HepG2 (cell line): Measurements from ENCODE around the gene AP1S3. TPM values are rescaled to one million over a fixed set of nuclear protein-coding genes. Genes with fewer than 3 reads are reported as not detected.

Experiments
- ATAC-seq: fragments of 200-7000 bp; cut with Tn5 transposase; 3 replicates; pipeline ENCODE4 v1.9.1; 2020; ENCODE audit warnings: mild to moderate bottlenecking, moderate library complexity
- BruUV-seq: library from RNA; stranded (reverse); fragments of 400-500 nt; replicated peaks from 2 replicates; lab custom pipeline; 2021; lab: Mats Ljungman, UMichigan
- CTCF ChIA-PET: fragments of 300-600 bp; formaldehyde crosslinking; extraction: SDS; loops from one replicate; lab custom pipeline; 2021; ENCODE audit warnings: low total read pairs, inconsistent platforms, low intra/inter-chr PET ratio; lab: Yijun Ruan, JAX
- POLR2A ChIA-PET: fragments of 350-600 bp; sonication (Branson Sonifier 250); formaldehyde crosslinking; loops from one replicate; lab custom pipeline; 2020; ENCODE audit warnings: antibody characterized with exemption, inconsistent platforms; lab: Yijun Ruan, JAX
- DNase-seq: peaks from one replicate; pipeline ENCODE4 v3.0.0-alpha.2; 2015; ENCODE audit warnings: low spot score
- FAIRE-seq: peaks from 3 replicates; lab custom pipeline; 2011; peaks lifted over from hg19 to GRCh38; lab: Jason Lieb, UNC
- H2AFZ ChIP-seq: one replicate; pipeline ENCODE4 v1.6.1; 2011; ENCODE audit warnings: low read length, inconsistent platforms
- H3K27ac ChIP-seq: fragments of 300-600 bp; 3 replicates; pipeline ENCODE4 v1.8.0; 2011; ENCODE audit warnings: mixed run types, mild to moderate bottlenecking, mixed read lengths, low read length, inconsistent platforms; ENCODE audit not compliant: insufficient read depth; ENCODE audit errors: extremely low read length
- H3K27me3 ChIP-seq, 2 experiments: fragments of 200-600 bp in 1 of 2; 2 replicates in 1 of 2; 3 replicates in 1 of 2; pipeline versions ENCODE4 v1.6.0 to v1.8.0; 2011; ENCODE audit warnings: low read length in 2 of 2, mild to moderate bottlenecking in 2 of 2, moderate library complexity in 2 of 2, inconsistent platforms in 1 of 2; ENCODE audit not compliant: insufficient read depth in 2 of 2, control insufficient read depth in 1 of 2
- H3K36me3 ChIP-seq, 2 experiments: fragments of 200-600 bp in 1 of 2; replicated peaks in 1 of 2; 2 replicates in 1 of 2; 3 replicates in 1 of 2; pipeline versions ENCODE4 v1.5.1 to v1.8.0; 2011; ENCODE audit warnings: low read length in 2 of 2, inconsistent platforms in 1 of 2; ENCODE audit not compliant: insufficient read depth in 2 of 2, control insufficient read depth in 1 of 2
- H3K4me1 ChIP-seq: 2 replicates; pipeline ENCODE4 v1.5.1; 2012; ENCODE audit warnings: low read length, inconsistent platforms; ENCODE audit not compliant: insufficient read depth
- H3K4me2 ChIP-seq: 2 replicates; pipeline ENCODE4 v1.6.0; 2011; ENCODE audit warnings: low read depth, low read length, inconsistent platforms
- H3K4me3 ChIP-seq, 3 experiments: fragments of 200-600 bp in 1 of 3; sonication (generic), shearing (Covaris generic) in 1 of 3; replicated peaks in 1 of 3; 2 replicates each; pipeline ENCODE4 v1.5.1; 2011 to 2016; ENCODE audit warnings: low read length in 3 of 3, inconsistent platforms in 2 of 3, low read depth in 2 of 3, mild to moderate bottlenecking in 2 of 3, control low read depth in 1 of 3, mixed read lengths in 1 of 3; ENCODE audit not compliant: insufficient read depth in 1 of 3
- H3K79me2 ChIP-seq: one replicate; pipeline ENCODE4 v1.6.1; 2011; ENCODE audit warnings: low read length, inconsistent platforms; ENCODE audit not compliant: insufficient read depth
- H3K9ac ChIP-seq: 2 replicates; pipeline ENCODE4 v1.6.0; 2011; ENCODE audit warnings: mild to moderate bottlenecking, low read depth, low read length, inconsistent platforms; ENCODE audit not compliant: insufficient read depth
- H3K9me3 ChIP-seq: 2 replicates; pipeline ENCODE4 v1.5.1; 2012; ENCODE audit warnings: mild to moderate bottlenecking, low read length
- H4K20me1 ChIP-seq: 2 replicates; pipeline ENCODE4 v1.6.0; 2011; ENCODE audit warnings: inconsistent platforms, mild to moderate bottlenecking, low read length, moderate library complexity; ENCODE audit not compliant: insufficient read depth
- AHDC1 ChIP-seq: sonication (generic); formaldehyde crosslinking; IDR thresholded peaks from 2 replicates; pipeline ENCODE4 v1.5.1; 2020; ENCODE audit warnings: mild to moderate bottlenecking, missing genetic modification reagents, borderline replicate concordance
- CENPT ChIP-seq: sonication (generic); formaldehyde crosslinking; IDR thresholded peaks from 2 replicates; pipeline ENCODE4 v1.8.0; 2022; ENCODE audit warnings: low read depth, mild to moderate bottlenecking, moderate library complexity, missing genetic modification reagents
- DPF2 ChIP-seq: sonication (generic); formaldehyde crosslinking; IDR thresholded peaks from 2 replicates; pipeline ENCODE4 v1.4.0; 2020; ENCODE audit warnings: mild to moderate bottlenecking, low read depth, missing genetic modification reagents, borderline replicate concordance
- IRF1 ChIP-seq: sonication (generic); formaldehyde crosslinking; IDR thresholded peaks from 2 replicates; pipeline ENCODE4 v1.4.0; 2020; ENCODE audit warnings: low read depth, mild to moderate bottlenecking, missing genetic modification reagents
- MIXL1 ChIP-seq: IDR thresholded peaks from 2 replicates; pipeline ENCODE4 v1.6.1; 2016
- NFYB ChIP-seq: sonication (generic); formaldehyde crosslinking; IDR thresholded peaks from 2 replicates; pipeline ENCODE4 v1.4.0; 2020; ENCODE audit warnings: missing genetic modification reagents
- NR0B2 ChIP-seq: sonication (generic); formaldehyde crosslinking; IDR thresholded peaks from 2 replicates; pipeline ENCODE4 v1.4.0; 2020; ENCODE audit warnings: mild to moderate bottlenecking, missing genetic modification reagents
- RXRA ChIP-seq: sonication (generic); formaldehyde crosslinking; IDR thresholded peaks from 2 replicates; pipeline ENCODE4 v1.5.1; 2020; ENCODE audit warnings: missing genetic modification reagents
- SATB2 ChIP-seq: sonication (generic); formaldehyde crosslinking; IDR thresholded peaks from 2 replicates; pipeline ENCODE4 v1.5.0; 2020; ENCODE audit warnings: missing genetic modification reagents
- SCMH1 ChIP-seq: sonication (generic); formaldehyde crosslinking; IDR thresholded peaks from 2 replicates; pipeline ENCODE4 v1.9.0; 2021; ENCODE audit warnings: missing genetic modification reagents, mild to moderate bottlenecking, borderline replicate concordance
- SOX13 ChIP-seq, 3 experiments: fragments of 450-650 bp in 1 of 3; sonication (generic) in 1 of 3; formaldehyde crosslinking in 1 of 3; IDR thresholded peaks in 2 of 3; conservative IDR thresholded peaks in 1 of 3; 2 replicates each; pipeline versions ENCODE4 v1.5.0 to v1.6.1; 2016 to 2020; ENCODE audit warnings: antibody characterized with exemption in 1 of 3, mild to moderate bottlenecking in 1 of 3, missing compliant biosample characterization in 1 of 3, missing genetic modification reagents in 1 of 3, moderate library complexity in 1 of 3
- SP4 ChIP-seq: sonication (generic); formaldehyde crosslinking; IDR thresholded peaks from 2 replicates; pipeline ENCODE4 v1.8.1; 2023; ENCODE audit warnings: mild to moderate bottlenecking, missing genetic modification reagents
- TBX3 ChIP-seq: fragments of 450-650 bp; IDR thresholded peaks from 2 replicates; pipeline ENCODE4 v1.6.1; 2017; ENCODE audit warnings: antibody characterized with exemption, mild to moderate bottlenecking, inconsistent platforms, borderline replicate concordance
- ZBTB3 ChIP-seq: sonication (generic); formaldehyde crosslinking; IDR thresholded peaks from 2 replicates; pipeline ENCODE4 v1.4.0; 2020; ENCODE audit warnings: low read depth, mild to moderate bottlenecking, moderate library complexity, missing genetic modification reagents, borderline replicate concordance
- ZBTB38 ChIP-seq: sonication (generic); formaldehyde crosslinking; IDR thresholded peaks from 2 replicates; pipeline ENCODE4 v1.5.1; 2020; ENCODE audit warnings: mild to moderate bottlenecking, missing genetic modification reagents
- ZNF232 ChIP-seq: sonication (generic); formaldehyde crosslinking; IDR thresholded peaks from 2 replicates; pipeline ENCODE4 v1.4.0; 2020; ENCODE audit warnings: missing genetic modification reagents, borderline replicate concordance
- ZNF331 ChIP-seq: sonication (generic); formaldehyde crosslinking; IDR thresholded peaks from 2 replicates; pipeline ENCODE4 v1.4.0; 2020; ENCODE audit warnings: missing genetic modification reagents
- ZNF652 ChIP-seq: IDR thresholded peaks from 2 replicates; pipeline ENCODE4 v1.6.1; 2016; ENCODE audit warnings: low read depth, borderline replicate concordance
- WGBS: methylation state at CpG from one replicate; pipeline ENCODE4 v1.1.6; 2017; ENCODE audit warnings: low lambda C conversion rate; 5-methylcytosine and 5-hydroxymethylcytosine counted together
- in situ Hi-C: cut with HindIII; loops from 2 replicates; pipeline ENCODE4 v1.10.0; 2017; ENCODE audit warnings: low pct_unique_long_range_greater_than_20kb; ENCODE audit not compliant: extremely low pct_ligation_motif_present
- intact Hi-C: fragments of 100-400 bp; cut with micrococcal nuclease; formaldehyde crosslinking; loops from one replicate; pipeline ENCODE4 v1.10.0; 2022; ENCODE audit not compliant: unreplicated experiment
- polyA plus RNA-seq, 8 experiments: library from polyadenylated mRNA; depleted of rRNA in 3 of 8; stranded (reverse) in 7 of 8; unstranded in 1 of 8; fragments of >200 nt; fragmentation: Illumina TruSeq in 4 of 8; extraction: Trizol in 4 of 8; gene quantifications; 2 replicates each; pipeline versions ENCODE4 v1.2.1 to v1.2.3, GENCODE V29; 2011 to 2016; ENCODE audit warnings: low read depth in 4 of 8, missing spikeins in 1 of 8, mixed read lengths in 1 of 8; ENCODE audit not compliant: insufficient read depth in 1 of 8
- total RNA-seq, 5 experiments: library from RNA; depleted of rRNA; stranded (reverse); fragments of >200 nt; fragmentation: Illumina TruSeq; extraction: Trizol; gene quantifications; 2 replicates each; pipeline ENCODE4 v1.2.3, GENCODE V29; 2016; ENCODE audit warnings: low read depth in 1 of 5

The AP1S3 gene
- total and polyA plus RNA-seq, 2 of the 13 experiments (the other 11 are each of a cell fraction or from before 2014, with no cell fraction given) = 3.0 to 16.3 TPM

GRCh38 chr2:223771475-223771874 lies 65.9 kb downstream of the AP1S3 start (continued):
- no peak for TF ChIP-seq NR0B2 (CRISPR knock-in tag)
- no peak for TF ChIP-seq ZBTB3 (CRISPR knock-in tag)
- no peak for TF ChIP-seq IRF1
- no peak for TF ChIP-seq TBX3
- no peak for TF ChIP-seq SOX13 (IDR thresholded peaks at IDR 0.05)
- no peak for TF ChIP-seq SOX13 (CRISPR knock-in tag; conservative IDR thresholded peaks at IDR 0.05 in 1 of 2, IDR thresholded peaks at IDR 0.05 in 1 of 2)
- no peak for TF ChIP-seq CENPT (CRISPR knock-in tag)
- TF ChIP-seq ZNF331 (CRISPR knock-in tag) = no peak

GRCh38 chr2:223768179-223768578 lies 69.2 kb downstream of the AP1S3 start:
- DNase-seq (no peak), FAIRE-seq (no peak), ATAC-seq (no peak)
- in situ Hi-C loops = no loop called here
- Histone ChIP-seq H3K4me3 (no peak overlapping the region), H3K79me2 (no peaks in the 10 kb centered on the region), H3K27ac (no peak overlapping the region), H3K9me3 (no peaks in the 10 kb centered on the region), H3K36me3 (no peaks in the 10 kb centered on the region), H3K27me3 (no peaks in the 10 kb centered on the region), H2AFZ (no peak overlapping the region), H3K4me2 (no peak overlapping the region), H4K20me1 (no peaks in the 10 kb centered on the region), H3K4me1 (no peaks in the 10 kb centered on the region; the same call in 1 of the 2 replicates), H3K9ac (no peak overlapping the region)
- no TSS peak for BruUV-seq
- intact Hi-C loops = no loop called here
- 94% methylated on average over 3 of the region's 3 CpGs for WGBS
- CTCF ChIA-PET = no interaction called here
- POLR2A ChIA-PET = no interaction called here
- TF ChIP-seq MIXL1 (CRISPR knock-in tag) = no peak
- TF ChIP-seq SP4 (CRISPR knock-in tag) = no peak
- TF ChIP-seq NFYB (CRISPR knock-in tag) = no peak
- TF ChIP-seq DPF2 = no peak
- TF ChIP-seq SATB2 (CRISPR knock-in tag) = no peak
- TF ChIP-seq RXRA (CRISPR knock-in tag) = no peak
- no peak for TF ChIP-seq ZNF232 (CRISPR knock-in tag)
- no peak for TF ChIP-seq ZBTB38
- TF ChIP-seq SCMH1 (CRISPR knock-in tag) = no peak
- TF ChIP-seq AHDC1 = no peak
- TF ChIP-seq ZNF652 (CRISPR knock-in tag) = no peak
